Measurements from ENCODE around the gene SLC31A2. TPM values are rescaled to one million over a fixed set of nuclear protein-coding genes. Genes with fewer than 3 reads are reported as not detected.
"Not testable (repeated sequence)": the region's sequence is repeated elsewhere in the genome, so short reads cannot be mapped to it uniquely, and the experiment has no call there.

SLC31A2 gene
- 10 to 100 TPM; 16.6 to 32.0 (median 19.9) TPM for polyA plus RNA-seq

- no peak within 1 kb of the TSS for H3K27ac ChIP-seq (ENCODE audit: low read depth, low read length)
- 0 to 1% (median 1%) methylated on average over 84 to 87 of the region's 87 CpGs for WGBS, 3 donors
Observed at GRCh38 chr9:113150670-113151611, at the start of gene SLC31A2. Gene SLC31A2, plus strand, starts transcription at chr9:113151007. Its CDS starts 68 bp downstream, at chr9:113151075.

- not testable (repeated sequence) for H3K27ac ChIP-seq (ENCODE audit: low read depth, low read length)
- no CpG with 5 or more reads among the region's 6 CpGs for WGBS, 3 donors
Observed at GRCh38 chr9:113105345-113105744, 45.5 kb upstream of the SLC31A2 start.

GRCh38 chr9:113111065-113111951, 39.5 kb upstream of the SLC31A2 start:
- 5 to 11% (median 8%) methylated on average over 6 to 9 of the region's 56 CpGs for WGBS, 3 donors
- H3K27ac ChIP-seq (ENCODE audit: low read depth, low read length) = not testable (repeated sequence)

- WGBS, 3 donors = 0 to 15% (median 2%) methylated on average over 1 to 12 of the region's 54 CpGs
- H3K27ac ChIP-seq (ENCODE audit: low read depth, low read length) = not testable (repeated sequence)
Observed at GRCh38 chr9:113112706-113113510, 37.9 kb upstream of the SLC31A2 start.

GRCh38 chr9:113118829-113119228, 32.0 kb upstream of the SLC31A2 start:
- not testable (repeated sequence) for H3K27ac ChIP-seq (ENCODE audit: low read depth, low read length)
- WGBS, 3 donors = no CpG with 5 or more reads among the region's 6 CpGs

- WGBS, 3 donors = 69 to 77% (median 71%) methylated on average over 4 of the region's 4 CpGs
- H3K27ac ChIP-seq (ENCODE audit: low read depth, low read length) = no peak overlapping the region
Observed at GRCh38 chr9:113125386-113126035, 25.3 kb upstream of the SLC31A2 start.

GRCh38 chr9:113129466-113129865, 21.3 kb upstream of the SLC31A2 start:
- H3K27ac ChIP-seq (ENCODE audit: low read depth, low read length) = no peak overlapping the region

- H3K27ac ChIP-seq (ENCODE audit: low read depth, low read length) = no peak overlapping the region
- 40 to 57% (median 52%) methylated on average over 4 of the region's 4 CpGs for WGBS, 3 donors
Observed at GRCh38 chr9:113129884-113130283, 20.9 kb upstream of the SLC31A2 start.

- 9 to 18% (median 11%) methylated on average over 3 of the region's 3 CpGs for WGBS, 3 donors
- H3K27ac ChIP-seq (ENCODE audit: low read depth, low read length) = no peak overlapping the region
Observed at GRCh38 chr9:113131689-113132151, 19.1 kb upstream of the SLC31A2 start.

GRCh38 chr9:113137196-113138168, 13.3 kb upstream of the SLC31A2 start:
- 64 to 76% (median 67%) methylated on average over 9 of the region's 9 CpGs for WGBS, 3 donors
- H3K27ac ChIP-seq (ENCODE audit: low read depth, low read length) = no peak overlapping the region

GRCh38 chr9:113138760-113139159, 12.0 kb upstream of the SLC31A2 start:
- WGBS, 3 donors = 55 to 62% (median 59%) methylated on average over 3 of the region's 3 CpGs
- no peak overlapping the region for H3K27ac ChIP-seq (ENCODE audit: low read depth, low read length)

GRCh38 chr9:113139225-113139829, 11.5 kb upstream of the SLC31A2 start:
- WGBS, 3 donors = 46 to 81% (median 73%) methylated on average over 4 of the region's 4 CpGs
- no peak overlapping the region for H3K27ac ChIP-seq (ENCODE audit: low read depth, low read length)

GRCh38 chr9:113139953-113140352, 10.9 kb upstream of the SLC31A2 start:
- WGBS, 3 donors = 58 to 81% (median 68%) methylated on average over 5 of the region's 5 CpGs
- H3K27ac ChIP-seq (ENCODE audit: low read depth, low read length) = no peak overlapping the region

GRCh38 chr9:113140896-113141295, 9.9 kb upstream of the SLC31A2 start:
- WGBS, 3 donors = 88 to 93% (median 90%) methylated on average over 9 of the region's 9 CpGs

GRCh38 chr9:113143432-113144227, 7.2 kb upstream of the SLC31A2 start:
- no peak overlapping the region for H3K27ac ChIP-seq (ENCODE audit: low read depth, low read length)
- WGBS, 3 donors = 69 to 82% (median 74%) methylated on average over 5 of the region's 5 CpGs

More at GRCh38 chr9:113140896-113141295, 9.9 kb upstream of the SLC31A2 start:
- not testable (repeated sequence) for H3K27ac ChIP-seq (ENCODE audit: low read depth, low read length)

- WGBS, 3 donors = 86 to 94% (median 93%) methylated on average over 6 of the region's 6 CpGs
- no peak overlapping the region for H3K27ac ChIP-seq (ENCODE audit: low read depth, low read length)
Observed at GRCh38 chr9:113148372-113148705, 2.5 kb upstream of the SLC31A2 start.
